BLaER1 treated with 17β-estradiol and CSF1 and Interleukin-3, amounts not matched to agents 10 nM and 100 nM (cell line): ENCODE results near the gene MYO1E.

Experiments
- H3K27ac ChIP-seq, 11 experiments: shearing (Covaris generic); formaldehyde crosslinking; 2 replicates each; pipeline ENCODE4 v1.8.1; 2022
- H3K27me3 ChIP-seq, 11 experiments: shearing (Covaris generic); formaldehyde crosslinking; 2 replicates each; pipeline ENCODE4 v1.8.1; 2022
- H3K36me3 ChIP-seq, 11 experiments: shearing (Covaris generic); formaldehyde crosslinking; 2 replicates each; pipeline ENCODE4 v1.8.1; 2022
- H3K4me1 ChIP-seq, 10 experiments: shearing (Covaris generic); formaldehyde crosslinking; 2 replicates each; pipeline ENCODE4 v1.8.1; 2022
- H3K4me2 ChIP-seq, 11 experiments: shearing (Covaris generic); formaldehyde crosslinking; 2 replicates each; pipeline ENCODE4 v1.8.1; 2022
- H3K4me3 ChIP-seq, 10 experiments: shearing (Covaris generic); formaldehyde crosslinking; 2 replicates each; pipeline ENCODE4 v1.8.1; 2022
- H3K9ac ChIP-seq, 11 experiments: shearing (Covaris generic); formaldehyde crosslinking; 2 replicates each; pipeline ENCODE4 v1.8.1; 2022
- H3K9me3 ChIP-seq, 11 experiments: shearing (Covaris generic); formaldehyde crosslinking; replicated peaks in 1 of 11; 2 replicates each; pipeline ENCODE4 v1.8.1; 2022
- H4K20me1 ChIP-seq, 11 experiments: shearing (Covaris generic); formaldehyde crosslinking; 2 replicates each; pipeline ENCODE4 v1.8.1; 2022
- Cebpa-rat ChIP-seq, 11 experiments: shearing (Covaris generic); IDR thresholded peaks; 2 replicates each; pipeline ENCODE4 v1.8.1; 2022

MYO1E gene

DNA sequence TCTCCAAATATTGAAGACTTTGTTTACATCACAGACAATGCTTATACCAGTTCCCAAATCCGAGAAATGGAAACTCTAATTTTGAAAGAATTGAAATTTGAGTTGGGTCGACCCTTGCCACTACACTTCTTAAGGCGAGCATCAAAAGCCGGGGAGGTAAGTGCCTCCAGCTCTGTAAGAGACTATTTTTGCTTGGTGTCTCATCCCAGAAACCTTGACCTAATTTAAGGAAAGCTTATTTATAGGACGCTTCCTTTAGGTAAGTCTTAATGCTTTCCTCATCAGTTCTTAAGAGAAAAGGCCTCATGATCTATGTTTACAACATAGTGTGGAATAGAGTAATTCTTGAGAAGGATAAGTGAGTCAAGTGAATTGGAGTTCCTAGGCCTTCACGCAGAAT is 255.9 kb downstream of the MYO1E start:
- no peak for TF ChIP-seq Cebpa-rat (IDR thresholded peaks at IDR 0.05)
- Histone ChIP-seq H3K4me3 (no peak overlapping the region), H4K20me1 (peaks cover 0 to 6% (median 0%) of the 10 kb centered on the region in 11 experiments; a peak in 6 of 22 replicates), H3K27me3 (no peaks in the 10 kb centered on the region), H3K36me3 (peaks cover 32 to 100% (median 100%) of the 10 kb centered on the region in 11 experiments), H3K4me2 (no peak overlapping the region), H3K4me1 (no peaks in the 10 kb centered on the region), H3K27ac (no peak overlapping the region), H3K9me3 (no peaks in the 10 kb centered on the region), H3K9ac (no peak overlapping the region)

DNA sequence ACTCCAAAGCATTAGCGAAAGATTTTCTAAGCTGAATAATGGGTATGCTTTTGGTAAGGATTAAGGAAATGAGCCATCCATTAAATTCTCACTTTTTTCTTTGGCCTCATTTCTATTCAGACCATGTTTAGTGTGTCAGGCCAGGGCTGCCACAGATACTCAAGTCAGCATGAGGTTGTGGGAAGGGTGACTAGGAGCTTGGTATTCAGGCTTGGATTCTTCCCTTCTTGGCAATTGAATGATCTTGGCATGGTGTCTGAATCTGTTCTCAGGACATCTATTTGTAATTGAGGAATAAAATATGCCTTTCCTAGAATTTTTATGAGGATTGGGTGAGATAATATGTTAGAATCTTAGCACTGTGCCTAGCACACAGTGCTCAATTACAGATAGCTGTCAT is 256.5 kb downstream of the MYO1E start:
- no peaks in the 10 kb centered on the region for H3K9me3 ChIP-seq
- peaks cover 32 to 100% (median 100%) of the 10 kb centered on the region in 11 experiments for H3K36me3 ChIP-seq
- no peaks in the 10 kb centered on the region for H3K27me3 ChIP-seq
- no peak overlapping the region for H3K9ac ChIP-seq
- H3K4me2 ChIP-seq, result no peak overlapping the region
- no peak overlapping the region for H3K27ac ChIP-seq
- no peaks in the 10 kb centered on the region for H3K4me1 ChIP-seq
- no peak overlapping the region for H3K4me3 ChIP-seq
- no peak for TF ChIP-seq Cebpa-rat (IDR thresholded peaks at IDR 0.05)
- peaks cover 0 to 10% (median under 1%) of the 10 kb centered on the region in 11 experiments; a peak in 9 of 22 replicates for H4K20me1 ChIP-seq

DNA sequence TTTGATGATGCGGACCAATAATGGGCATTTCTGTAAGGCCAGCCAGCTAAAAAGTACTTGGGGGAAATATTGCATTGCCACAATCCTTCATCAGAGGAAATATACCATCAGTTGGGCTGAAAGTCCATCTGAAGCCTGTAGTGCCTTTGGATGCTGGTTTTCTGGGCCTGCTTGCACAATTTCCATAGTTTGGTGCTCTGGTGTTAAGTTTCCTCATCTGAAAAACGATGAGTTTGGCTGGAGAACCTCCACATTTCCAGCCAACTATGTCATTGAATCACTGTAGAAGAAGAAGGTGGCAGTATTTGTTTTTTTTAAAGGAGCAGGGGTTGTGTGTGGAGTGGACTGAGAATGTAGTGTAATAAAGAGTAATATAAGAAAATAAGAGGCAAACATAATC is 257.6 kb downstream of the MYO1E start:
- Histone ChIP-seq H3K9me3 (no peaks in the 10 kb centered on the region), H3K27ac (no peak overlapping the region), H3K4me2 (no peak overlapping the region), H3K27me3 (no peaks in the 10 kb centered on the region), H3K36me3 (peaks cover 36 to 100% (median 100%) of the 10 kb centered on the region in 11 experiments), H3K4me3 (no peak overlapping the region), H3K4me1 (no peaks in the 10 kb centered on the region), H4K20me1 (peaks cover 0 to 19% (median 3%) of the 10 kb centered on the region in 11 experiments; a peak in 9 of 22 replicates), H3K9ac (no peak overlapping the region)
- TF ChIP-seq Cebpa-rat (IDR thresholded peaks at IDR 0.05), result no peak

DNA sequence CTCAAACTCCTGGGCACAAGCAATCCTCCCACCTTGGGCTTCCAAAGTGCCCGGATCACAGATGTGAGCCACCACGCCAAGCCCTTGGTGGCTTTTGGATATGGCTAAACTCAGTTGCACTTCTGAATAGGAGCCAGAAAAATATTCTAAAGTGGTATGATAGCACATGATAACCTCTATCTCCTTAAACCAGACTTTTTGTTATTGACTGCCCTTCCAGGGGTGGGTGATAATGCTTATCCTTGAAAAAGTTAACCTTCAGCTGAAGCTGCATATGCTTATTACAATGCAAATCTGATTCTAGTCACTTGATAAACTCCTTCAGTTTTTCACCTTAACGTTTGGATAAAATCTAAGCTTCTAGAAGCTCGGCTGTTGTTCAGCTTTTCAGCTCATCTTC is 261.4 kb downstream of the MYO1E start:
- Histone ChIP-seq H3K9me3 (no peaks in the 10 kb centered on the region), H3K4me1 (peaks cover 0 to 8% (median 4%) of the 10 kb centered on the region in 10 experiments; a peak in 16 of 20 replicates), H3K9ac (no peak overlapping the region), H3K4me2 (no peak overlapping the region), H3K27me3 (no peaks in the 10 kb centered on the region), H4K20me1 (peaks cover 0 to 19% (median 3%) of the 10 kb centered on the region in 11 experiments; a peak in 8 of 22 replicates), H3K4me3 (no peak overlapping the region), H3K27ac (no peak overlapping the region), H3K36me3 (peaks cover 23 to 96% (median 92%) of the 10 kb centered on the region in 11 experiments)
- TF ChIP-seq Cebpa-rat (IDR thresholded peaks at IDR 0.05), result no peak

DNA sequence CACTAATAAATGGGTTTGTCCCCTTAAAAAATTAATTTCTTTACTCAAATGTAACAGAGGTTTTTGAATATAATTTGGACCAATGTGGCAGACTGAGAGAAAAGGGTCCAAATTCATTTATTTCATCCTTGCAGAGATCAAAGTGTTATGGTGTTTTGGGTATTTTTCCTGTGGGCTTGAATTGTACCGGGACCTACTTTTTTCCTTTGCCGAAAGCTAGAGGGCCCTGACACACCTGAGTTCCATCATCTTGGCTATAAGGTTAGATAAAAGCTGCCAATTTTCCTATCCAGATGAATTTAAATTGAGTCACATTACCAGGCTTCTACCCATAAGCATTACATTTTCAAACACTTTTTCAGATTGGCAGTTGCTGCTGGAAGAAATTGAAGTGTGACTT is 266.8 kb downstream of the MYO1E start:
- H3K36me3 ChIP-seq, result peaks cover 10 to 43% (median 39%) of the 10 kb centered on the region in 11 experiments; a peak in 21 of 22 replicates
- TF ChIP-seq Cebpa-rat (IDR thresholded peaks at IDR 0.05), result no peak
- peak overlapping the region; percentile 82 to 92 (median 86) for H3K4me2 ChIP-seq
- peak overlapping the region; percentile 73 to 97 (median 93); a peak in 21 of 22 replicates for H3K9ac ChIP-seq
- peak overlapping the region in 10 of 11 experiments; percentile 76 to 98 (median 91); a peak in 17 of 22 replicates for H3K27ac ChIP-seq
- no peaks in the 10 kb centered on the region for H3K27me3 ChIP-seq
- H3K4me1 ChIP-seq, result peaks cover 13 to 23% (median 18%) of the 10 kb centered on the region in 10 experiments; a peak in 19 of 20 replicates
- peaks cover 0 to 7% (median 0%) of the 10 kb centered on the region in 11 experiments; a peak in 3 of 22 replicates for H4K20me1 ChIP-seq
- peak overlapping the region; percentile 70 to 91 (median 82) for H3K4me3 ChIP-seq
- no peaks in the 10 kb centered on the region for H3K9me3 ChIP-seq

DNA sequence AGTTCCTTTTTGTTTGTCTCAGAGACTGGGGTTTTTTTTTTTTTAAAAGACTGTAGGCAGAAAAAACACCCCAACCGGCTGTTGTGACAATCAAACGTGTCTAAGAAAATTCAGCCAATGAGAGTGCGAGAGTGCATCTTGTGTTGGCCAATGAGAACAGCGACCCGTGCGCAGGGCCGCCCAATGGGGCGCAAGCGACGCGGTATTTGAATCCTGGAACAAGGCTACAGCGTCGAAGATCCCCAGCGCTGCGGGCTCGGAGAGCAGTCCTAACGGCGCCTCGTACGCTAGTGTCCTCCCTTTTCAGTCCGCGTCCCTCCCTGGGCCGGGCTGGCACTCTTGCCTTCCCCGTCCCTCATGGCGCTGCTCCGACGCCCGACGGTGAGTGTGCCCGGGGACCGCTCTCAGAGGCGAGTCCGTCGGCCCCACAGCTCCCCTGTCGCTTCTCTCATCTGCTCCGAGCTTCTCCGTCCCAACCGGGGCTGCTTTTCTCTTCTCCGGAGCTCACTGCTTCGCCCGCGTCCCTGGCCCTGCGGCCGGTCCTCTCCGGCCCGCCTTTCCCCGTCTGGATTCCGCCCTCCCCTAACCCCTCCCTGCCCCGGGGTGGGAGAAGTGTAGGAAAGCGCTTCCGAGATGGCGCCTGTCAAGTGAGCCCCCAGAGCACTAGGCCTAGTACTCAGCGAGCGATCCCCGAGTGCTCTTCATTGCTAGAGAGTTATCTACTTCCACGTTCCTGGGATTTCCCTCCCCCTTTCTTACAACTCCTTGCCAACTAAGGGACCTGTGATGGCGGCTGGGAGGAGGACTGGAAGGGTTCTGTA is 267.5 kb downstream of the MYO1E start, which contains the start of gene CCNB2:
CCNB2 (plus strand) TSS at position 235 of the 821 bp plus-strand sequence; CDS start at position 358, 123 bp downstream.
- H3K4me3 ChIP-seq, result peak within 1 kb of the TSS; percentile 70 to 91 (median 82)
- peak within 1 kb of the TSS; percentile 82 to 92 (median 86) for H3K4me2 ChIP-seq
- peak within 1 kb of the TSS; percentile 67 to 98 (median 90); a peak in 21 of 22 replicates for H3K27ac ChIP-seq
- no peaks in the 10 kb centered on the region for H3K27me3 ChIP-seq
- H3K36me3 ChIP-seq, result peaks cover 12 to 39% (median 37%) of the 10 kb centered on the region in 11 experiments
- peaks cover 13 to 23% (median 18%) of the 10 kb centered on the region in 10 experiments; a peak in 19 of 20 replicates for H3K4me1 ChIP-seq
- peak within 1 kb of the TSS; percentile 78 to 97 (median 93) for H3K9ac ChIP-seq
- H3K9me3 ChIP-seq, result no peaks in the 10 kb centered on the region
- TF ChIP-seq Cebpa-rat (IDR thresholded peaks at IDR 0.05), result no peak
- H4K20me1 ChIP-seq, result peaks cover 0 to under 1% (median 0%) of the 10 kb centered on the region in 11 experiments; a peak in 1 of 22 replicates

DNA sequence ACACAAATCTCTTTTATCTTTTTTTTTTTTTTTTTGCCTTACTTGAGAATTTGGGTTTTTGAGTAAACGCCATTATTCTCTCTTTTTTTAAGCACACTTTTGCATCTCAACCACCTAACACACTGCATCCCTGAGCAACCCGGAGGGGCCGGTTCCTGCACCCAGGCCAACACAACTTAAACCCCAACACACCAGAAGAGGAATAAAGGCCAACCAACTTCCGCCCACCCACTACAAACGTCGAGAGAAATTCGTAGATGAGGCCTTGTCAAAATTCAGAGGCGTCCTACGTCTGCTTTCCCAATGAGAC is 268.1 kb downstream of the MYO1E start:
- Histone ChIP-seq H3K4me1 (peaks cover 13 to 23% (median 18%) of the 10 kb centered on the region in 10 experiments; a peak in 19 of 20 replicates), H4K20me1 (no peaks in the 10 kb centered on the region), H3K4me2 (peak overlapping the region; percentile 82 to 92 (median 86)), H3K36me3 (peaks cover 18 to 40% (median 36%) of the 10 kb centered on the region in 11 experiments), H3K9me3 (no peaks in the 10 kb centered on the region), H3K9ac (peak overlapping the region; percentile 78 to 97 (median 93); a peak in 21 of 22 replicates), H3K27ac (peak overlapping the region; percentile 67 to 98 (median 90); a peak in 21 of 22 replicates), H3K4me3 (peak overlapping the region; percentile 70 to 91 (median 82)), H3K27me3 (no peaks in the 10 kb centered on the region)
- no peak for TF ChIP-seq Cebpa-rat (IDR thresholded peaks at IDR 0.05)

DNA sequence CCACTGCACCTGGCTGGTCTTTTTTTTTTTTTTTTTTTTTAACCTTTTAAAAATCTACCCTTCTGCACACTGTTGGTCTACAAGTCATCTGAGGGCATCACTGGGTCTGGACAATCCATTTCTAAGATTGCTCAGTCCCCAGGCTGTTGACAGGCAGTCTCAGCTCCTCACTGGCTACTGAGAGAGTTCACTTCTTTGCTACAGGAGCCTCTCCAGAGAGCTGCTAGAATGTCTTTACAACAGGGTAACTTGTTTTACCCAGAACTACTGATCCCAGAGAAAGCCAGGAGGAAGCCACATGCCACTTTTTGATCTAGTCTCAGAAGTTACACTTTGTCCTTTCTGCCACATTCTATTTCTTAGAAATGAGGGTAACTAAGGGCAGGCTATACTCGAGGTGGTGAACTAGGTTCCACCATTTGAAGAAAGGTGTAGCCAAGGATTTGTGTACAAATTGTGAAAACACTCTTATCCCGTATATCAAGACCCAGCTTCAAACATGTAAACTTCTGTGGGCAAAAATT is 273.4 kb downstream of the MYO1E start:
- Histone ChIP-seq H4K20me1 (peaks cover 0 to 9% (median 0%) of the 10 kb centered on the region in 11 experiments; a peak in 2 of 22 replicates), H3K4me1 (peaks cover 1 to 4% (median 2%) of the 10 kb centered on the region in 10 experiments; a peak in 8 of 20 replicates), H3K27ac (no peak overlapping the region), H3K4me3 (no peak overlapping the region), H3K9me3 (no peaks in the 10 kb centered on the region), H3K27me3 (no peaks in the 10 kb centered on the region), H3K4me2 (no peak overlapping the region), H3K36me3 (peaks cover 51 to 70% (median 61%) of the 10 kb centered on the region in 11 experiments), H3K9ac (no peak overlapping the region)
- no peak for TF ChIP-seq Cebpa-rat (IDR thresholded peaks at IDR 0.05)

DNA sequence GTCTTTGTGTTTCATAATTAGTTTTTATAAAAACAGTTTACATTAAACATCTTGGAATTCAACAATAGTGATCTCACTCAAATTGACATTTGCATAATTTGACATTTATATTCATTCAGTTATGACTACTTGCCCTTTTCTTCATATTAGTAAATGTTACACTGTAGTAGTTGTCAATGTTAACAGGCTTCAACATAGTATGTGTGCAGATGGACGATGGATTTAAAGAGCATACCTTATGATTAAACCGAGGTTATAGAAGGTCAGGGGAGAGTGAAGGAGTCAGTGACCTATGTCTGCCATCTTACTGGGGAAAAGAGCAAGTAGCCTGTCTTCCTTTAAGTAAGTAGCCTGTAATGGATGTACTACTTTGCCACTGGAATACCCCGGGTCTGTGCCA is 276.2 kb downstream of the MYO1E start:
- Histone ChIP-seq H3K4me1 (no peaks in the 10 kb centered on the region), H3K27ac (no peak overlapping the region), H3K36me3 (peaks cover 71 to 98% (median 87%) of the 10 kb centered on the region in 11 experiments), H3K4me2 (no peak overlapping the region), H3K9ac (no peak overlapping the region), H3K4me3 (no peak overlapping the region), H3K27me3 (no peaks in the 10 kb centered on the region), H4K20me1 (peaks cover 0 to 23% (median 0%) of the 10 kb centered on the region in 11 experiments; a peak in 6 of 22 replicates), H3K9me3 (no peaks in the 10 kb centered on the region)
- TF ChIP-seq Cebpa-rat (IDR thresholded peaks at IDR 0.05), result no peak
